GM19238 (cell line): Measurements from ENCODE around the gene ASB13.

ENCODE experiments used
- DNase-seq: peaks from one replicate; pipeline ENCODE4 v3.0.0; 2011; ENCODE audit warnings: low spot score; ENCODE audit not compliant: insufficient read length

Gene ASB13

GRCh38 chr10:5670662-5671375 is 4.4 kb upstream of the ASB13 start:
- DNase-seq: no peak

- no peak for DNase-seq
These were observed 3.2 kb upstream of the ASB13 start for GRCh38 chr10:5669604-5670003.

- no peak for DNase-seq
These were observed 2.0 kb upstream of the ASB13 start for GRCh38 chr10:5668429-5668828.

GRCh38 chr10:5666841-5667630 is 641 bp upstream of the ASB13 start:
- DNase-seq: no peak

- DNase-seq: no peak
These were observed 905 bp downstream of the ASB13 start for GRCh38 chr10:5665373-5666007.

- no peak for DNase-seq
These were observed 2.5 kb downstream of the ASB13 start for GRCh38 chr10:5663692-5664427.

GRCh38 chr10:5662708-5663579 is 3.5 kb downstream of the ASB13 start:
- DNase-seq: no peak

- no peak for DNase-seq
These were observed 5.4 kb downstream of the ASB13 start for GRCh38 chr10:5661043-5661442.

GRCh38 chr10:5659702-5660528 is 6.5 kb downstream of the ASB13 start:
- DNase-seq: no peak

- no peak for DNase-seq
These were observed 7.3 kb downstream of the ASB13 start for GRCh38 chr10:5658871-5659618.

GRCh38 chr10:5656737-5657579 is 9.4 kb downstream of the ASB13 start:
- no peak for DNase-seq

- no peak for DNase-seq
These were observed 11.3 kb downstream of the ASB13 start for GRCh38 chr10:5655121-5655520.

- no peak for DNase-seq
These were observed 12.1 kb downstream of the ASB13 start for GRCh38 chr10:5654218-5654755.

GRCh38 chr10:5652746-5653145 is 13.6 kb downstream of the ASB13 start:
- DNase-seq: no peak

GRCh38 chr10:5651388-5651764 is 15.0 kb downstream of the ASB13 start:
- no peak for DNase-seq

GRCh38 chr10:5650664-5651387 is 15.6 kb downstream of the ASB13 start:
- DNase-seq: no peak

- DNase-seq: no peak
These were observed 16.6 kb downstream of the ASB13 start for GRCh38 chr10:5649746-5650145.
